GM21576 (cell line): ENCODE data around the gene PTF1A.

Source experiments
- ATAC-seq: cut with Tn5 transposase; IDR thresholded peaks from one replicate; pipeline ENCODE4 v1.9.1; 2021; ENCODE audit warnings: mild to moderate bottlenecking, moderate library complexity; ENCODE audit not compliant: unreplicated experiment

The PTF1A gene

DNA sequence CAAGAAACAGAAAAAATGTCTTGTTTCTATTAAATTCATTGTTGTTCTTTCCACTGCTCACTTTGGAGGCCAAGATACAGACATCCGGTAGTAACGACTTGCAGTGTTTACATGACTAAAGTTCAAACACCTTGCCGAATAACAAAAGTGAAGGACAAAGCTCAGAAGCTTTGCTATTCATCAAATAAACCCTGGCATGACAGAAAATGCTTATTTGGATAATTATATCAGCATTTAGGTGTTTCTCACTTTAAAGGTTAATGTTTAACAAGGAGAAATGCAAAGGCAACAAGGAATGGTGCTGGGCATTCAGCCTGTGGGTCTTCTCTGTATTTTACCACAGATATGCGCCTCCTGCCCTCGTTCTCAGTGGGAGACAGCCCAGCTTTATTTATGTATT is 5.4 kb upstream of the PTF1A start:
- ATAC-seq = no peak

DNA sequence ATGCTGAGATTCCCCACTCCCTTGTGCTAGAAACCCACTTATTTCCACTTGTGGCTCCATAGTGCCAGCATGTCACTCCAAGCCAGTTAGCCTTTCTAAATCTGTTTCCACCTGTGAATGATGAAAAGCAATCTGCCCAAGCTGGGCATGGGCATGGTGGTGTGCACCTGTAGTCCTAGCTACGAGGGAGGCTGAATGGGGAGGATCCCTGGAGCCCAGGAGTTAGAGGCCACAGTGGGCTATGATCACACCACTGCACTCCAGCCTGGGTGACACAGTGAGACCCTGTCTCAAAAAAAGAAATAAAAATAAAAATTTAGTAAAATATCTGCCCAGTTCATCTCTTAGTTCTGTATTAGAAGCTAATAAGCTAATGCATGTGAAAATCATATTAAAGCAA is 5.0 kb upstream of the PTF1A start:
- ATAC-seq = no peak

DNA sequence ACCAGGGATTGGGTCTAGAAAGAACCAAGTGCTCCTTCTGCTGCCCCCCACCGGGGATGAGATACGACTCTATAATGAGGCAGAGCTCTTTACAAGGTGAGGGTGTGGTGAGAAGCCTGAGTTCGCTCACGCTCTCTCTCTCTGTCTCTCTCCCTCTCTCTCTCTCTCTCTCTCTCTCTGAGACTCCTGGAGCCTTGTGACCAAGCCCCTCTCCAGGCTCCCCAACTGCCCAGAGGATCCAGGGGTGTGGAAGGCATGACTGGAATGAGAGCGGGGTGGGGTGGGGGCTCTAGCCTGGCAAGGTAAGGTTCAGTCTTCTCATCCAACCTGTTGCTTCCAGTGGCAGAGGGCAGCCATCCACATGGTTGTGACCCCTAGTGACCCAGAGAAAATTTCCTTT is 3.1 kb upstream of the PTF1A start:
- ATAC-seq = no peak

DNA sequence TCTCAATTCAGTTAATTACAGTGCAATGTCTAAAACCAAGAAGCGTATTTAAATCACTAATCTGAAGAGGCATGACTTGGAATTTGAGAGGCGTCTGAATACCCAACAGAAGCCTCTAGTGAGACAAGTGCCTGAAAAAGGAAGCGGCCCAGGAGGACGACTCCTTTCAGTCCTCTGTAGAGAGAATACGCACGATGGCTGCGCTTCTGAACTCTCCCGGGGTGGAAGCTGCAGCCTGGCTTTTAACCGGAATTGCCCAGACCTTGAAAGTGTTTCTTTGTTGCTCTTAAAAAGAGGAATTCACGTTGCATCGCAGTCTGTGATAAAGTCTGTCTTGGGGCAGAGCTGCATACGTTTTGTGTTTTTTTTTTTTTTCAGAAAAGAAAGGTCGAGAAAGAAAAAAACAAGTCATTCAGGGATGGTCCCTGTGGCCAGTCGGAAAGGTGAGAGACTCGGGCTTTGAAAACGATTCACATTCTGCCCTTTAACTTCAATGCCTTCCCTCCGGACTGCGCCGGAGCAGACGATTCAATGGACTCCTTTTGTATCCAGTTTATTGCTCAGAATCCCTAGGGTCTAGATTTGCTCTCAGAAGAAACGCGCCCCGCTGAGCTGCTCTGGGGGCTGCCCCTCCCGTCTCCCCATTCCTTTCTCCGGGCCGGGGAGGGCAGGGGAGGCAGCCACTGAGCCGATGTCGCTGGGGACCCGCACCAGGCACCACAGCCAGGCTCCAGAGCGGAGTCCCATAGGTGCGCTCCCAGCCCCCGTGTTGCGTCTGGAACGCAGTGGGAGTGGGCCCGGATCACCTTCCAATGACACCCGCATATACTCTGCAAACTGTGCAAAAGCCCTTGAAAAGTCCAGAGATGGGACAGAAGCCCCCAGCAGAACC is 994 bp upstream of the PTF1A start:
- ATAC-seq = no peak

DNA sequence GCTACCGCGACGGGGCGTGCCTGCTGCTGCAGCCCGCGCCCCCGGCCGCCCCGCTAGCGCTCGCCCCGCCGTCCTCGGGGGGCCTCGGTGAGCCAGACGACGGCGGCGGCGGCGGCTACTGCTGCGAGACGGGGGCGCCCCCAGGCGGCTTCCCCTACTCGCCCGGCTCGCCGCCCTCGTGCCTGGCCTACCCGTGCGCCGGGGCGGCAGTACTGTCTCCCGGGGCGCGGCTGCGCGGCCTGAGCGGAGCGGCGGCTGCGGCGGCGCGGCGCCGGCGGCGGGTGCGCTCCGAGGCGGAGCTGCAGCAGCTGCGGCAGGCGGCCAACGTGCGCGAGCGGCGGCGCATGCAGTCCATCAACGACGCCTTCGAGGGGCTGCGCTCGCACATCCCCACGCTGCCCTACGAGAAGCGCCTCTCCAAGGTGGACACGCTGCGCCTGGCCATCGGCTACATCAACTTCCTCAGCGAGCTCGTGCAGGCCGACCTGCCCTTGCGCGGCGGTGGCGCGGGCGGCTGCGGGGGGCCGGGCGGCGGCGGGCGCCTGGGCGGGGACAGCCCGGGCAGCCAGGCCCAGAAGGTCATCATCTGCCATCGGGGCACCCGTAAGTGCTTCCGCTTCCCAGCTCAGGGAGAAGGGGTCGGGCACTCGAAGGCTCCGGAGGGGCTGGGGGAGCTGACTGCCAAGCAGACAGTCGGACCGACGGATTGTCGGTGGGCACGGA is 761 bp downstream of the PTF1A start:
- ATAC-seq = no peak

GRCh38 chr10:23193435-23194074 is 1.4 kb downstream of the PTF1A start:
- no peak for ATAC-seq

- no peak for ATAC-seq
Observed at GRCh38 chr10:23194471-23194965, 2.4 kb downstream of the PTF1A start.

DNA sequence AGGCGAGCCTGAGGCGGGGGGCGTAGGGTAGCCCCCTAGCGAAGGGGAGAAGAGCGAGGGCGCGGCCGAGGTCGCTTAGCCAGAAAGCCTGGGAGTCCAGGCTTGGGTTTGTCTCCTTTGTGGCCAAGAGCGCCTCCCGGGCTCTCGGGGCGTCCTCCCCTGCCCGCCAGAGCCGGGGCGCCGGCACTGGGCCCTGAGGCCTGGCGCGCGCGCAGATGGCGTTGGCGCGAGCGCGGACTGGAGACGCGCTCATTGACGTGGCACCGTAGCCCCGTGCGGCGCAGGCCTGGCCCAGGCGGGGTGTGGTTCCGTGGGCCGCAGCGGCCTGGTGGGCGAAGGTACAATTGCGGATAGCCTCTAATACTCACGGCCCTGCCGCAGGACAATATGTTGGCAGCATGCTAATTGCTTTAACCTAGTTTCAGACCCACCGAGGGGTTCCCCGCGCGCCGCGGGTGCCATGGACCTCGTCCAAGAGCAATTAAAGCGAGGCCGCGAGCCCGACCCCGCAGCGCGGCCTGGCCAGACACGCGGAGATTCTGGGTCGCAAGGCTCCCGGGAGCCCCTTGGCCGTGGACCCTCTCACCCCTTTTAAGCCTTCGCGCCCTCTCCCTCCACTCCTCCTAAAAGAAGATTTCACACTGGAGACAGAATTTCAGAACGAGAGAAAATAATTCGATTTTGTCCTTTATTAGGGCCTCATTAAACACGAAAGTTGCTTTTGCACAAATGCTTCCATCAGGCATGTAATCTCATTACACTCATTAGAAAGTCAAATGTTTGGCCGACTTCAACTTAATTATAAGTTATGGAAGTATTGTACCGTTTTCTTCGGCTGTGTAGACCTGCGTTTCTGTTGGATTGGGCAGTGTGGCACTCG is 3.1 kb downstream of the PTF1A start:
- no peak for ATAC-seq

GRCh38 chr10:23195846-23196600 is 3.9 kb downstream of the PTF1A start:
- no peak for ATAC-seq

DNA sequence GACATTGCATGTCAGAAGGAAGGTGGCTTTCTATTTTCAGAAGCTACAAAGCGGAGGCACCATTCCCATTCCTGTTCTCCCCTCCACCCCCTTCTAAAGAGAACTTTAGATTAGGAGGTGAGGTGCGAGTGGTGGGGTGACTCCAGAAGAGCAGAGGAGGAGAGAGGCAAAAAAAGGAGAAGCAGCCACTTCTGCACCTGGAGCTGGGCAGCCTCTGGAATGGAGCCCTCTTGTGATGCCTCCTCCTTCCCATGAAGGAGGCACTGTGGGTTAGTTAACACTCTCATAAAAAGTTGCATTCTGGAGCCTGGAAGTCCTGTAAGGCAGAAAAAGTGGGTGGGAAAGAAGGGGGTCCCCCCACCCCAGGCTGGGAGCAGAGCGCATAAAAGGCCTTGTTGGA is 4.8 kb downstream of the PTF1A start:
- ATAC-seq = no peak

DNA sequence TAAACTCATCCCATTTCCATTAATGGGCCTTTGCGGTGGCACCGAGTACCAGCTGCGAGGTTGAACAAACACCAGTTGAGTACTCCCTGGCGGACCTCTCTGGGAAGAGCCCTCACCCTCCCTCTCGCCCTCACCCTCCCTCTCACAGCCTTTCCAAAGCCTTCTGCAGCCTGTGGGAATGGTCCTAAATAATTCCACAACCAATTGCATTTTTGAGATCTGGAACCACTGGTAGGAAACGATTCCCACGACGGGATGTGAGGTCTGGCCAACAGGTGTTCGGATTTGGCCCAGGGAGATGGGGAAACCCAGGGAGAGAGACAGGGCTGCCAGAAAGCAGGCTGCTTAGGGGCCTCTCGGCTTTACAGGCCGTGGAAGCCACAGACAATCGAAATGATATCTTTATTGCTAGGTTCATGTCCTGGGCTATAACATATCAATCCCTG is 5.3 kb downstream of the PTF1A start:
- no peak for ATAC-seq

DNA sequence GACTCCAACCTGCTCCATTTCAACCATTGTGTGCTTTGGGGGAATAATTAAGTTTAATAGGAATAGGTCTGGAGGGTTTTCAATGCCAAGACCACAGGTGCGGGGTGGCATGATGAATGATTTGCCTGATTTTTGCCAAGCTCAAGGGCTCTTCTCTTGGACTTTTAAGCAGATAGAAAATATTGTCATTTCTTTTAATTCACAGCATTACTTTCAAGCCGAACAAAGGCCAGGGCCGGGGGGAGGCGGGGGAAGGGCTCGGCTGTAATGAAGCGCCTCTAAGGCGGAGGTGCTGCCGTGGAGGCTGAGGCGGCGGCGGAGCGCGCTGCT is 6.5 kb downstream of the PTF1A start:
- no peak for ATAC-seq

DNA sequence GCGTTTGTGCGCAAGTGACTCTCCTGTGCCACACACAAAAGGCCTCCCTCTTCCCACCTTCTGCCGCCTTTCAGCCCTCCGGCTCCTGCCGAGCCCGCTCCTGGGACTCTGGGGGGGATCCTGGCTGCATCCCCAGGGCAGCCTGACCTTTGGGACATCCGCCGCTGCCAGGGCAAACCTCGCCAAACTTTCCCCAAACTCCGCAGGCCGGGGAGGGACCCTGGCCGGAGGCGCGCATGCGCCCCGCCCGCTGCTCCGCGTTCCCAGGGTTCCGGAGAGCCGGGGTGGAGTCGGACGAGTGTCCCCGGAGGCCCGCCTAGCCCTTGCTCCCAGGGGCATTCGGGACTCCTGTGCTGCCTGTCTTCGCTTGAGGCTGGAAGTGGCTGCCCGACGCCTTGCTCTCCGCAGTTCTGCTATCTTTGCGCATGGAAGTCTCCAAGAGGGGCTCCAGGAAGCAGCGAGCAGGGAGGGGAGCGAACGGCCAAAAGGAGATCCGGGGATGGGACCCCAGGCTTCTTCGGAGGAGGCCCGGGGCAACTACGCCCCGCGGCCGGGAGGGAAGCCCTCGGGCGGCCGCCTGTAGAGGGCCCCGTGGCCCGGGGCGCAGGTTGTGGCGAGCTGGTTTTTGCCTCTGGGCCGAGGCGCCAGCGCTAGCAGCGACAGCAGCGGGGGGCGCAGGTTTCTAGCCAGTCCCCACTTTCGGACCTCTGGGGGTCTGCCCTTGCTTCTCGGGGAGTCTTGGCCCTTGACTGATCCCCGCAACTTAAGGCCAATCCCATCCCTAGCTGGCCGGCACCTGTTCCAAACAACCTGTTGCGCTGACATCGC is 7.0 kb downstream of the PTF1A start:
- ATAC-seq = no peak

DNA sequence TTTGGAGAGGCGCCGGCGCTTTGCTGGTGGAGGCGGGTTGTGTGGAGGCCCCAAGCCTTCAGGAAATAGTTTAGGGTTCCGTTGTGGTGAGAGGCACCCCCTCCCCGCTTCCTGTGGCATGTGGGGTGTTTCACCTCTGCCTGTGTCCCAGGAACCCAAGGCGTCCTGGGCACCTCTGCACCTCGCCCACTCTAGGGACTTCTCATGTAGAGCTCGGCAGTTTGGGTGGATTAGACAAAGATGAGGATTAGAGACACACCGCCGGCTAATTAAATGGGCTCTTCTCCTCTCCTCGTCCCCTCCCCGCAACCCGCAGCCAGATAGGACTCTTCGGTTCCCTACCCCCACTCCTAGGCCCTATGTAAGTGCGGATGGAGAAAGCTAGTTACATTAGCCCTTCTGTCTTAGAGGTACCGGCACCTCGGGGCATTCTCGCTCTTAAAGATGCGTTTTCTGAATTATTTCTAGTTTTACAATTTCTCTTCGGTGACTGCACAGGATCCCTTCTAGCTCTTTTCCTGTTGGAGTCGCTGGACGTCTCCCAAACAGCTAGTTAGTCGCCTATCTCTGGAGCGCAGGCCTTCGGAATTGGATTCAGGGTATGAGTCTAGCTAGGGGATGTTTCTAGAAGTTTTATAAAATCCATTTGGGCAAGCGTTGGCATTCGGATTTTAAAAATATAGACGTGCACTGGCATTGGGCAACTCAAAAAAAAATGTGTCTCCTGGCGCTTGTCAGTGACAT is 7.8 kb downstream of the PTF1A start:
- no peak for ATAC-seq

- no peak for ATAC-seq
Observed at GRCh38 chr10:23200586-23200985, 8.5 kb downstream of the PTF1A start.

DNA sequence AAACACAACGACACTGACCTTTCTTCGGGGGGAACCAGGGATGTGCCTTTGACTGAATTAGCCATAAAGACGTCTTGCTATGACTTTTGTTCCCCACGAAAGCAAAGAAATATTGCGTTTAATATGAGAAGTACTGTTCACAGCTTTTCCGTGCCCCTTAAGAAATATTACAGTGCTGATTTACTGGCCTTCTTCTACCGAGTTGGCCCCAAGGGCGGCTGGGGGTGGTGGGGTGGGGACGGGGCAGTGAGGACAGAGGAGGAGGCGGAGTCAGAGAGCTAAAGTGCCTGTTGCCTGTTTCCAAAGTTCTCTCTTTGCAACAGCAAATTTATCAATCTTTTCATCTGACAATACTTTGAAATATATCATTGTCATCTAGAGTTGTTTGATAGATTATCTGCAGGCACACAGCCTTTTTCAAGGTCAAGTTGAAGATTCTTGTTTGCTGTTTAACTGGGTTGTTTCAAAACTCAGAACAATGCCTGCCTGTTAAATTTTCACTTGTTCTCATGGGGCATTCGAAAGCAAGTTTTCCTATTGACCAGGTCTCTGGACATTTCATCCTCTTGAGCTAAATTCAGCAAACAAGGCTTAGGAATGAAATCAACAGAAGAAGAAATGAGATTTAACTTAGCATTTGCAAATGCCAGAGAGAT is 9.0 kb downstream of the PTF1A start:
- no peak for ATAC-seq

- no peak for ATAC-seq
Observed at GRCh38 chr10:23201837-23202236, 9.7 kb downstream of the PTF1A start.

GRCh38 chr10:23202779-23203178 is 10.7 kb downstream of the PTF1A start:
- no peak for ATAC-seq
